ENCODE data around the gene HAPSTR1.

- TF ChIP-seq, protein P1, sequence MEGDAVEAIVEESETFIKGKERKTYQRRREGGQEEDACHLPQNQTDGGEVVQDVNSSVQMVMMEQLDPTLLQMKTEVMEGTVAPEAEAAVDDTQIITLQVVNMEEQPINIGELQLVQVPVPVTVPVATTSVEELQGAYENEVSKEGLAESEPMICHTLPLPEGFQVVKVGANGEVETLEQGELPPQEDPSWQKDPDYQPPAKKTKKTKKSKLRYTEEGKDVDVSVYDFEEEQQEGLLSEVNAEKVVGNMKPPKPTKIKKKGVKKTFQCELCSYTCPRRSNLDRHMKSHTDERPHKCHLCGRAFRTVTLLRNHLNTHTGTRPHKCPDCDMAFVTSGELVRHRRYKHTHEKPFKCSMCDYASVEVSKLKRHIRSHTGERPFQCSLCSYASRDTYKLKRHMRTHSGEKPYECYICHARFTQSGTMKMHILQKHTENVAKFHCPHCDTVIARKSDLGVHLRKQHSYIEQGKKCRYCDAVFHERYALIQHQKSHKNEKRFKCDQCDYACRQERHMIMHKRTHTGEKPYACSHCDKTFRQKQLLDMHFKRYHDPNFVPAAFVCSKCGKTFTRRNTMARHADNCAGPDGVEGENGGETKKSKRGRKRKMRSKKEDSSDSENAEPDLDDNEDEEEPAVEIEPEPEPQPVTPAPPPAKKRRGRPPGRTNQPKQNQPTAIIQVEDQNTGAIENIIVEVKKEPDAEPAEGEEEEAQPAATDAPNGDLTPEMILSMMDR (IDR thresholded peaks at IDR 0.05), result no peak
- TF ChIP-seq POLR2A (IDR thresholded peaks at IDR 0.05), result no peak
These were observed 31.5 kb downstream of the HAPSTR1 start for GRCh38 chr16:9122969-9123368.
